ENCODE data around the gene NTM.

Gene NTM

DNA sequence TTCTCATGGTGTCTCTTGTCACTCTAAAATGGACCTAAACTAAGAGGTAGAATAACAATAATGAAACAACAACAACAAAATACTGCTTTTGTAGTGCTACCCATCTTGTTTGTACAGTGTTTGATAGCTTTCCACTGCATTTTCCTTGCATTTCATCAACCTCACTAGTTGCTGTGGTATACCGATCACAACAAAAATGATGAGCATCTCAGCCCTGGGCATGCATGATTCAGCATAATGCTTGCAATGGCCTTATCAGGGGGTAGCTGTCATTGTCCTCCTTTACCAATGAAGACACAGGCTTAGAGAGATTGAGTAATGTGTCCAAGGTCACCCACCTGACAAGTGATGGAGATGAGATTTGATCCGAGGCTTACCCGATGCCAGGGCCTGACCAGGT lies 682.5 kb downstream of the NTM start:
- H3K4me3 ChIP-seq (replicated peaks; ENCODE audit: insufficient read depth, low read length): no peak overlapping the region
- no peak for DNase-seq (ENCODE audit: low read depth in 1 of 2, low spot score in 1 of 2)
- H3K27me3 ChIP-seq (ENCODE audit: insufficient read depth, poor library complexity, severe bottlenecking): no peaks in the 10 kb centered on the region
- H3K27ac ChIP-seq (replicated peaks): no peak overlapping the region
- TF ChIP-seq, protein P1, sequence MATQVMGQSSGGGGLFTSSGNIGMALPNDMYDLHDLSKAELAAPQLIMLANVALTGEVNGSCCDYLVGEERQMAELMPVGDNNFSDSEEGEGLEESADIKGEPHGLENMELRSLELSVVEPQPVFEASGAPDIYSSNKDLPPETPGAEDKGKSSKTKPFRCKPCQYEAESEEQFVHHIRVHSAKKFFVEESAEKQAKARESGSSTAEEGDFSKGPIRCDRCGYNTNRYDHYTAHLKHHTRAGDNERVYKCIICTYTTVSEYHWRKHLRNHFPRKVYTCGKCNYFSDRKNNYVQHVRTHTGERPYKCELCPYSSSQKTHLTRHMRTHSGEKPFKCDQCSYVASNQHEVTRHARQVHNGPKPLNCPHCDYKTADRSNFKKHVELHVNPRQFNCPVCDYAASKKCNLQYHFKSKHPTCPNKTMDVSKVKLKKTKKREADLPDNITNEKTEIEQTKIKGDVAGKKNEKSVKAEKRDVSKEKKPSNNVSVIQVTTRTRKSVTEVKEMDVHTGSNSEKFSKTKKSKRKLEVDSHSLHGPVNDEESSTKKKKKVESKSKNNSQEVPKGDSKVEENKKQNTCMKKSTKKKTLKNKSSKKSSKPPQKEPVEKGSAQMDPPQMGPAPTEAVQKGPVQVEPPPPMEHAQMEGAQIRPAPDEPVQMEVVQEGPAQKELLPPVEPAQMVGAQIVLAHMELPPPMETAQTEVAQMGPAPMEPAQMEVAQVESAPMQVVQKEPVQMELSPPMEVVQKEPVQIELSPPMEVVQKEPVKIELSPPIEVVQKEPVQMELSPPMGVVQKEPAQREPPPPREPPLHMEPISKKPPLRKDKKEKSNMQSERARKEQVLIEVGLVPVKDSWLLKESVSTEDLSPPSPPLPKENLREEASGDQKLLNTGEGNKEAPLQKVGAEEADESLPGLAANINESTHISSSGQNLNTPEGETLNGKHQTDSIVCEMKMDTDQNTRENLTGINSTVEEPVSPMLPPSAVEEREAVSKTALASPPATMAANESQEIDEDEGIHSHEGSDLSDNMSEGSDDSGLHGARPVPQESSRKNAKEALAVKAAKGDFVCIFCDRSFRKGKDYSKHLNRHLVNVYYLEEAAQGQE (IDR thresholded peaks at IDR 0.05; ENCODE audit: insufficient replicate concordance, low read depth): no peak
- TF ChIP-seq GABPA (IDR thresholded peaks at IDR 0.05; ENCODE audit: low read depth) (no peak), SPI1 (IDR thresholded peaks at IDR 0.05; ENCODE audit: borderline replicate concordance, low read depth) (no peak), POLR2AphosphoS5 (IDR thresholded peaks at IDR 0.05; ENCODE audit: low read depth) (no peak), CTCF (IDR thresholded peaks at IDR 0.05; ENCODE audit: insufficient read depth, low read length) (no peak)

DNA sequence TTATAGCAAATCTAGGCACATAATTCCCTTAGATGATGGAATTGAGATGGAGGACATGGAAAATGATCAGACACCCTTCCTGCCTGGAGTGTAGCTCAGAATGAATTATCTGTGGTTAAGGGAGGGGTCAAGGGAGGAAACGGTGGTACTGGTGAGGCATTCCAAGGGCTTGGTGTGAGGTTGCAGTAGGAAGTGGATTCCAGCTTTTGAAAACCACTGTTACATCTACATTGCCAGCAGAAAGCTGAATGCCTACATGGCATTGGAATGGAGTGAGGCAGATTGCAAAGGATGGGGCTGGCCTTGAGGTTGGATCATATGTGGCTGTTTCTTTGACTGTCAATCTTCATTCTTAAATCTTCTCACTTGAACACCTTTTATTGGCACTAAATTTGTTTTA lies 684.4 kb downstream of the NTM start:
- no peak for DNase-seq (ENCODE audit: low read depth in 1 of 2, low spot score in 1 of 2)
- TF ChIP-seq, protein P1 (IDR thresholded peaks at IDR 0.05; ENCODE audit: insufficient replicate concordance, low read depth): no peak
- TF ChIP-seq SPI1 (IDR thresholded peaks at IDR 0.05; ENCODE audit: borderline replicate concordance, low read depth) (no peak), CTCF (IDR thresholded peaks at IDR 0.05; ENCODE audit: insufficient read depth, low read length) (no peak), GABPA (IDR thresholded peaks at IDR 0.05; ENCODE audit: low read depth) (no peak), POLR2AphosphoS5 (IDR thresholded peaks at IDR 0.05; ENCODE audit: low read depth) (no peak)
- Histone ChIP-seq H3K27me3 (ENCODE audit: insufficient read depth, poor library complexity, severe bottlenecking) (no peaks in the 10 kb centered on the region), H3K4me3 (replicated peaks; ENCODE audit: insufficient read depth, low read length) (no peak overlapping the region), H3K27ac (replicated peaks) (no peak overlapping the region)

DNA sequence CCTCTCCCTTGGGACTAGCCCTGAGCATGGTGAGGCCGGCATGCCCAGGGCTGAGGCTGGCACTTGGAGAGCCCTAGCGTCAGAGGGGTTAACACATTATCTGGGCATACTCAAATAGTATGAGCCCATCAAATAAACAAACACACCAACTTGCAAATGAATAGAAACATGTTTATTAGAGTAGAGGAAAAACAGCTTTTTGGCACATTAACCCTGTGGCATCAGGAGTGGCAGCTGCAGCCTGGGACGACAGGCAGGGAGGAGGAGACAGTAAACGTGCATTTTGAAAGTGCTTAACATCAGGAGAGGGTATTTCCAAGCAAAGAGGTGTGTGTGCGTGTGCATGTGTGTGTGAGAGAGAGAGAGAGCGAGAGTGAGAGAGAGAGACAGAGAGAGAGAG lies 684.9 kb downstream of the NTM start:
- no peak overlapping the region for H3K4me3 ChIP-seq (replicated peaks; ENCODE audit: insufficient read depth, low read length)
- no peak for TF ChIP-seq CTCF (IDR thresholded peaks at IDR 0.05; ENCODE audit: insufficient read depth, low read length)
- TF ChIP-seq POLR2AphosphoS5 (IDR thresholded peaks at IDR 0.05; ENCODE audit: low read depth): no peak
- no peak for TF ChIP-seq GABPA (IDR thresholded peaks at IDR 0.05; ENCODE audit: low read depth)
- no peak for TF ChIP-seq SPI1 (IDR thresholded peaks at IDR 0.05; ENCODE audit: borderline replicate concordance, low read depth)
- TF ChIP-seq, protein P1 (IDR thresholded peaks at IDR 0.05; ENCODE audit: insufficient replicate concordance, low read depth): no peak
- H3K27ac ChIP-seq (replicated peaks): no peak overlapping the region
- DNase-seq (ENCODE audit: low read depth in 1 of 2, low spot score in 1 of 2): no peak
- no peaks in the 10 kb centered on the region for H3K27me3 ChIP-seq (ENCODE audit: insufficient read depth, poor library complexity, severe bottlenecking)
